Hepatocyte (in vitro differentiated cells): ENCODE measurements around the gene EFNA2.

Experiments used
- EZH2 ChIP-seq: fragments of 200-600 bp; sonication (generic); IDR thresholded peaks from 2 replicates; pipeline ENCODE4 v1.6.1; 2016; ENCODE audit warnings: antibody characterized with exemption, mild to moderate bottlenecking, borderline replicate concordance
- EZH2phosphoT487 ChIP-seq: fragments of 200-600 bp; sonication (generic); IDR thresholded peaks from one replicate; pipeline ENCODE4 v1.6.1; 2018; ENCODE audit warnings: antibody characterized with exemption, mild to moderate bottlenecking, low read depth, moderate library complexity; ENCODE audit not compliant: unreplicated experiment, severe bottlenecking
- TF ChIP-seq, protein P1 (sequence below): fragments of 200-600 bp; sonication (generic); IDR thresholded peaks from 2 replicates; pipeline ENCODE4 v1.5.1; 2016; ENCODE audit warnings: antibody characterized with exemption, mild to moderate bottlenecking; ENCODE audit not compliant: poor library complexity

- TF ChIP-seq, protein P1, sequence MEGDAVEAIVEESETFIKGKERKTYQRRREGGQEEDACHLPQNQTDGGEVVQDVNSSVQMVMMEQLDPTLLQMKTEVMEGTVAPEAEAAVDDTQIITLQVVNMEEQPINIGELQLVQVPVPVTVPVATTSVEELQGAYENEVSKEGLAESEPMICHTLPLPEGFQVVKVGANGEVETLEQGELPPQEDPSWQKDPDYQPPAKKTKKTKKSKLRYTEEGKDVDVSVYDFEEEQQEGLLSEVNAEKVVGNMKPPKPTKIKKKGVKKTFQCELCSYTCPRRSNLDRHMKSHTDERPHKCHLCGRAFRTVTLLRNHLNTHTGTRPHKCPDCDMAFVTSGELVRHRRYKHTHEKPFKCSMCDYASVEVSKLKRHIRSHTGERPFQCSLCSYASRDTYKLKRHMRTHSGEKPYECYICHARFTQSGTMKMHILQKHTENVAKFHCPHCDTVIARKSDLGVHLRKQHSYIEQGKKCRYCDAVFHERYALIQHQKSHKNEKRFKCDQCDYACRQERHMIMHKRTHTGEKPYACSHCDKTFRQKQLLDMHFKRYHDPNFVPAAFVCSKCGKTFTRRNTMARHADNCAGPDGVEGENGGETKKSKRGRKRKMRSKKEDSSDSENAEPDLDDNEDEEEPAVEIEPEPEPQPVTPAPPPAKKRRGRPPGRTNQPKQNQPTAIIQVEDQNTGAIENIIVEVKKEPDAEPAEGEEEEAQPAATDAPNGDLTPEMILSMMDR: no peak
- TF ChIP-seq EZH2phosphoT487: no peak
- no peak for TF ChIP-seq EZH2
These were observed 18.0 kb upstream of the EFNA2 start for GRCh38 chr19:1267477-1268225.
